ENCODE measurements around the gene TANK.

DNA sequence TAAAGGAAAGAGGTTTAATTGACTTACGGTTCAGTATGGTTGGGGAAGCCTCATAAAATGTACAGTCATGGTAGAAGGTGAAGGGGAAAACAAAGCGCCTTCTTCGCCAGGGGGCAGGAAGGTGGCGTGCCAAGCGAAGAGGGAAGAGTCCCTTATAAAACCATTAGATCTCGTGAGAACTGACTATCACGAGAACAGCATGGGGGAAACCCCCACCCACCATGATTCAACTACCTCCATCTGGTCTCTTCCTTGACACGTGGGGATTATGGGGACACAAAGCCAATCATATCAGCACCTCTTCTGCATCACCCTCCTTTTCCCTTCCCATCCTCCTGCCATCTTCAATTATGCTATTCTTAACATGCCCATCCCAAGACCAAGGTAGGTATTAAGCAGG, 29.9 kb upstream of the TANK start:
- TF ChIP-seq, protein P1, sequence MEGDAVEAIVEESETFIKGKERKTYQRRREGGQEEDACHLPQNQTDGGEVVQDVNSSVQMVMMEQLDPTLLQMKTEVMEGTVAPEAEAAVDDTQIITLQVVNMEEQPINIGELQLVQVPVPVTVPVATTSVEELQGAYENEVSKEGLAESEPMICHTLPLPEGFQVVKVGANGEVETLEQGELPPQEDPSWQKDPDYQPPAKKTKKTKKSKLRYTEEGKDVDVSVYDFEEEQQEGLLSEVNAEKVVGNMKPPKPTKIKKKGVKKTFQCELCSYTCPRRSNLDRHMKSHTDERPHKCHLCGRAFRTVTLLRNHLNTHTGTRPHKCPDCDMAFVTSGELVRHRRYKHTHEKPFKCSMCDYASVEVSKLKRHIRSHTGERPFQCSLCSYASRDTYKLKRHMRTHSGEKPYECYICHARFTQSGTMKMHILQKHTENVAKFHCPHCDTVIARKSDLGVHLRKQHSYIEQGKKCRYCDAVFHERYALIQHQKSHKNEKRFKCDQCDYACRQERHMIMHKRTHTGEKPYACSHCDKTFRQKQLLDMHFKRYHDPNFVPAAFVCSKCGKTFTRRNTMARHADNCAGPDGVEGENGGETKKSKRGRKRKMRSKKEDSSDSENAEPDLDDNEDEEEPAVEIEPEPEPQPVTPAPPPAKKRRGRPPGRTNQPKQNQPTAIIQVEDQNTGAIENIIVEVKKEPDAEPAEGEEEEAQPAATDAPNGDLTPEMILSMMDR (conservative IDR thresholded peaks at IDR 0.05; ENCODE audit: low read length) = no peak
- no peak for TF ChIP-seq EZH2phosphoT487 (IDR thresholded peaks at IDR 0.05; ENCODE audit: borderline replicate concordance, low read depth, low read length)

Data from OCI-LY7 (cell line).